GM18867 (cell line): ENCODE measurements around the gene NLRP7.
A peak's percentile ranks its signal among the peaks of the same experiment; 100 is the strongest.
"Not testable (repeated sequence)": the region's sequence is repeated elsewhere in the genome, so short reads cannot be mapped to it uniquely, and the experiment has no call there.

Experiments
- ATAC-seq: cut with Tn5 transposase; IDR thresholded peaks from one replicate; pipeline ENCODE4 v1.9.1; 2021; ENCODE audit warnings: mild to moderate bottlenecking, moderate library complexity; ENCODE audit not compliant: unreplicated experiment

The NLRP7 gene

GRCh38 chr19:54919646-54920563 is 27.4 kb downstream of the NLRP7 start:
- ATAC-seq, result not testable (repeated sequence)

- no peak for ATAC-seq
These were observed 28.8 kb downstream of the NLRP7 start for GRCh38 chr19:54918499-54918898.

- peak; percentile 62 for ATAC-seq
These were observed 30.5 kb downstream of the NLRP7 start for GRCh38 chr19:54916822-54917221.

- ATAC-seq, result not testable (repeated sequence)
These were observed 39.4 kb downstream of the NLRP7 start for GRCh38 chr19:54907899-54908298.

GRCh38 chr19:54906819-54907218 is 40.5 kb downstream of the NLRP7 start:
- no peak for ATAC-seq

GRCh38 chr19:54905803-54906511 is 41.4 kb downstream of the NLRP7 start, which contains the start of gene NCR1:
TSS of gene NCR1 (plus strand) at chr19:54906148. CDS start at chr19:54906188, 40 bp downstream.
- no peak for ATAC-seq

- ATAC-seq, result no peak
These were observed 41.9 kb downstream of the NLRP7 start for GRCh38 chr19:54905421-54905802.

- not testable (repeated sequence) for ATAC-seq
These were observed 43.1 kb downstream of the NLRP7 start for GRCh38 chr19:54904261-54904660.

- ATAC-seq, result no peak
These were observed 44.0 kb downstream of the NLRP7 start for GRCh38 chr19:54903303-54903702.

GRCh38 chr19:54902061-54902460 is 45.3 kb downstream of the NLRP7 start:
- no peak for ATAC-seq

- ATAC-seq, result not testable (repeated sequence)
These were observed 46.2 kb downstream of the NLRP7 start for GRCh38 chr19:54901153-54901552.

- ATAC-seq, result not testable (repeated sequence)
These were observed 47.7 kb downstream of the NLRP7 start for GRCh38 chr19:54899646-54900045.

- ATAC-seq, result not testable (repeated sequence)
These were observed 48.6 kb downstream of the NLRP7 start for GRCh38 chr19:54898685-54899084.

- no peak for ATAC-seq
These were observed 51.3 kb downstream of the NLRP7 start for GRCh38 chr19:54896036-54896435.

- not testable (repeated sequence) for ATAC-seq
These were observed 53.2 kb downstream of the NLRP7 start for GRCh38 chr19:54894106-54894505.

- ATAC-seq, result no peak
These were observed 53.9 kb downstream of the NLRP7 start for GRCh38 chr19:54893406-54893805.

- no peak for ATAC-seq
These were observed 57.8 kb downstream of the NLRP7 start for GRCh38 chr19:54889566-54889965.

GRCh38 chr19:54888239-54888638 is 59.1 kb downstream of the NLRP7 start:
- no peak for ATAC-seq

- ATAC-seq, result no peak
These were observed 64.1 kb downstream of the NLRP7 start for GRCh38 chr19:54883228-54883627.

GRCh38 chr19:54882758-54883157 is 64.6 kb downstream of the NLRP7 start:
- ATAC-seq, result no peak

GRCh38 chr19:54881884-54882283 is 65.4 kb downstream of the NLRP7 start:
- no peak for ATAC-seq

- ATAC-seq, result no peak
These were observed 69.9 kb downstream of the NLRP7 start for GRCh38 chr19:54877471-54877870.
